Sigmoid colon (tissue), 7 donors: Measurements from ENCODE around the gene DDOST. TPM values are rescaled to one million over a fixed set of nuclear protein-coding genes. Genes with fewer than 3 reads are reported as not detected.

Experiments
- DNase-seq: peaks from one replicate; pipeline ENCODE4 v3.0.0-alpha.2; 2019
- H3K27ac ChIP-seq, 4 donors: fragments of 200-600 bp; sonication (generic); one replicate each; pipeline ENCODE4 v1.5.1; 2016 to 2019; ENCODE audit warnings: mild to moderate bottlenecking in 1 of 4
- H3K27me3 ChIP-seq, 3 donors: fragments of 200-600 bp; sonication (generic); one replicate each; pipeline ENCODE4 v1.5.1; 2019; ENCODE audit warnings: mild to moderate bottlenecking in 1 of 3
- H3K36me3 ChIP-seq, 4 donors: fragments of 200-600 bp; sonication (generic); one replicate each; pipeline ENCODE4 v1.5.1; 2016 to 2019
- H3K4me1 ChIP-seq, 4 donors: fragments of 200-600 bp; sonication (generic); one replicate each; pipeline ENCODE4 v1.5.1; 2017 to 2019
- H3K4me3 ChIP-seq, 4 donors: fragments of 200-600 bp; sonication (generic); one replicate each; pipeline ENCODE4 v1.5.1; 2017 to 2019; ENCODE audit warnings: mild to moderate bottlenecking in 2 of 4, moderate library complexity in 1 of 4
- H3K9me3 ChIP-seq, 4 donors: fragments of 200-600 bp in 3 of 4; sonication (generic) in 3 of 4; one replicate each; pipeline versions ENCODE4 v1.5.1 to v1.6.1; 2013 to 2019
- EP300 ChIP-seq, 4 donors: sonication (generic); formaldehyde crosslinking; IDR thresholded peaks; one replicate each; pipeline ENCODE4 v1.6.1; 2017; ENCODE audit warnings: antibody characterized with exemption in 4 of 4
- POLR2A ChIP-seq, 2 donors: fragments of 450-650 bp; IDR thresholded peaks; one replicate each; pipeline ENCODE4 v1.6.1; 2016; ENCODE audit warnings: antibody characterized with exemption in 2 of 2, mild to moderate bottlenecking in 2 of 2, moderate library complexity in 2 of 2
- POLR2AphosphoS5 ChIP-seq, 4 donors: sonication (generic); formaldehyde crosslinking; IDR thresholded peaks; one replicate each; pipeline ENCODE4 v1.6.1; 2017; ENCODE audit warnings: antibody characterized with exemption in 4 of 4
- WGBS, 2 donors: extraction: QIAGEN DNeasy Blood & Tissue Kit; methylation state at CpG; one replicate each; pipeline ENCODE4 v1.1.7; 2013; 5-methylcytosine and 5-hydroxymethylcytosine counted together
- intact Hi-C: fragments of 100-400 bp; cut with DNase I; formaldehyde crosslinking; loops from one replicate; pipeline ENCODE4 v1.15.1; 2023
- polyA plus RNA-seq, 3 donors: library from polyadenylated mRNA; stranded (reverse); fragments of 200-250 nt; gene quantifications; one replicate each; pipeline ENCODE4 v1.2.3, GENCODE V29; 2013
- total RNA-seq, 4 donors: library from RNA; depleted of rRNA; stranded (reverse); fragments of >200 nt; gene quantifications; one replicate each; pipeline ENCODE4 v1.1.0, GENCODE V29; 2016
- TF ChIP-seq, protein P1 (sequence below), 4 experiments: fragments of 450-650 bp in 3 of 4; fragments of 200-600 bp in 1 of 4; IDR thresholded peaks; one replicate each; pipeline ENCODE4 v1.5.1; 2016 to 2019; ENCODE audit warnings: antibody characterized with exemption in 4 of 4, mild to moderate bottlenecking in 3 of 4, moderate library complexity in 2 of 4
- donor health status: healthy with polysubstance abuse.
- donor health status: Bipolar disorder and iron deficiency.
- donor health status: healthy.

Gene DDOST
- total and polyA plus RNA-seq, 7 donors = 61.3 to 243 (median 88.5) TPM

DNA sequence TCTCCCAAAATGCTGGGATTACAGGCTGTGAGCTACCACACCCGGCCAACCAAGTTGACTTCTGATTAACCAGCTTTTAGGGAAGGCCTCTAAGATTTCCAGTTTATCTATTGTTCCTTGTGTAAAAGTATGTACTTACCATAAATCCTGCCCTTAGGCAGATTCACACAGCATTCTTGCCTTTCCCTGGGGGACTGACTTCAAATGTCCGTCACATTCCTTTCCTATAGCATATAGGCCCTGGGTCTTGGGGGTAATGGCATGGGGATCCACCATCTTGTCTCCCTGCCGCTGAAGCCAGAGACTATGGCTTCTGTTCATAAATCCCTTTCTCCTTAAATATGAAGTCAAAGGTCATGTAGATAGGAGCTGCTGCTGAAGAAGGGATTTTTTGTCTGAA lies 28.8 kb downstream of the DDOST start:
- intact Hi-C loops = loop anchor here (2.0 kb wide), 1 partner anchor 110 kb away; no protein-coding TSS in a partner anchor
- Histone ChIP-seq H3K27me3 (no peaks in the 10 kb centered on the region), H3K27ac (no peak overlapping the region), H3K4me3 (no peak overlapping the region), H3K9me3 (no peaks in the 10 kb centered on the region), H3K4me1 (peaks cover 0 to 28% (median 20%) of the 10 kb centered on the region in 4 donors), H3K36me3 (peaks cover 0 to 6% (median 5%) of the 10 kb centered on the region in 4 donors)
- no peak for DNase-seq
- TF ChIP-seq EP300 (IDR thresholded peaks at IDR 0.05) (no peak), POLR2A (IDR thresholded peaks at IDR 0.05) (no peak), POLR2AphosphoS5 (IDR thresholded peaks at IDR 0.05) (no peak)
- TF ChIP-seq, protein P1, sequence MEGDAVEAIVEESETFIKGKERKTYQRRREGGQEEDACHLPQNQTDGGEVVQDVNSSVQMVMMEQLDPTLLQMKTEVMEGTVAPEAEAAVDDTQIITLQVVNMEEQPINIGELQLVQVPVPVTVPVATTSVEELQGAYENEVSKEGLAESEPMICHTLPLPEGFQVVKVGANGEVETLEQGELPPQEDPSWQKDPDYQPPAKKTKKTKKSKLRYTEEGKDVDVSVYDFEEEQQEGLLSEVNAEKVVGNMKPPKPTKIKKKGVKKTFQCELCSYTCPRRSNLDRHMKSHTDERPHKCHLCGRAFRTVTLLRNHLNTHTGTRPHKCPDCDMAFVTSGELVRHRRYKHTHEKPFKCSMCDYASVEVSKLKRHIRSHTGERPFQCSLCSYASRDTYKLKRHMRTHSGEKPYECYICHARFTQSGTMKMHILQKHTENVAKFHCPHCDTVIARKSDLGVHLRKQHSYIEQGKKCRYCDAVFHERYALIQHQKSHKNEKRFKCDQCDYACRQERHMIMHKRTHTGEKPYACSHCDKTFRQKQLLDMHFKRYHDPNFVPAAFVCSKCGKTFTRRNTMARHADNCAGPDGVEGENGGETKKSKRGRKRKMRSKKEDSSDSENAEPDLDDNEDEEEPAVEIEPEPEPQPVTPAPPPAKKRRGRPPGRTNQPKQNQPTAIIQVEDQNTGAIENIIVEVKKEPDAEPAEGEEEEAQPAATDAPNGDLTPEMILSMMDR (IDR thresholded peaks at IDR 0.05) = no peak
- 86 to 87% methylated on average over 3 of the region's 3 CpGs for WGBS, 2 donors

DNA sequence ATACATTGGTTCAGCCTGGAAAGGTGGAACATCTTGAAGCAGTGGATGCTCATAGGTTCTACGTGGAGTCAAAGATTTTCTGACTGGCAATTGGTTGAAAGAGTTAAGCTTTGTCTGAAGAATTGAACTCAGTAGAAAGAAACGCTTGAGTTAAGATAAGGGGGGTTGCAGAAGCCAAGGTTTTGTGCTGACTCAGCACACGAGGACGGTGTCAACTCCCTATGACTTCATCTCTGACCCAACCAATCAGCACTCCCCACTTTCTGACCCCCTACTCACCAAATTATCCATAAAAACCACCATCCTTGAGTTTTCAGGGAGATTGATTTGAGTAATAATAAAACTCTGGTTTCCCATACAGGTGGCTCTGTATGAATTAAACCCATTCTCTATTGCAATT lies 30.4 kb downstream of the DDOST start:
- TF ChIP-seq EP300 (IDR thresholded peaks at IDR 0.05) (no peak), POLR2A (IDR thresholded peaks at IDR 0.05) (no peak), POLR2AphosphoS5 (IDR thresholded peaks at IDR 0.05) (no peak)
- Histone ChIP-seq H3K27me3 (no peaks in the 10 kb centered on the region), H3K4me3 (no peak overlapping the region), H3K9me3 (no peaks in the 10 kb centered on the region), H3K4me1 (peaks cover 0 to 22% (median 16%) of the 10 kb centered on the region in 4 donors), H3K36me3 (no peaks in the 10 kb centered on the region), H3K27ac (no peak overlapping the region)
- intact Hi-C loops = no loop called here
- no peak for DNase-seq
- 64 to 66% methylated on average over 4 of the region's 4 CpGs for WGBS, 2 donors

DNA sequence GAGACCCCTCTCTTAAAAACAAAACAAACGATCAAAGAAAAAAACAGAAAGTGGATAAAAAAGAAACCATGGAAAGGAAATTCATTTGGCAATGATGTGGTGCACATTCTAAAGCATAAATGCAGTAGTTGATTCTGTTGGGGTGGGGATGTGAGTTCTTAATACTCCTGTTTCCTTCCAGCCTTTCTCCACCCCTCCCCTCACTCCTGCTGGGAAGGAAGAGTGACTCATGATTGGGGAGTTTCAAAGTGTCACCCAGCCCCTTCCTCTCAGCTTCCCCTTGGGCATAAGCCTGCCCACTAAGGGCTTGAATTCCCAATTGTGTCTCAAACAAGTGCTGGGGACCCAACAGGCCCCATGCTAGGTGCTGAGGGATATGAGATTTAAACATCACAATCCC lies 34.6 kb downstream of the DDOST start:
- TF ChIP-seq EP300 (IDR thresholded peaks at IDR 0.05) = no peak
- TF ChIP-seq, protein P1 (IDR thresholded peaks at IDR 0.05) = no peak
- no peak for TF ChIP-seq POLR2A (IDR thresholded peaks at IDR 0.05)
- TF ChIP-seq POLR2AphosphoS5 (IDR thresholded peaks at IDR 0.05) = no peak
- intact Hi-C loops = no loop called here
- Histone ChIP-seq H3K9me3 (no peaks in the 10 kb centered on the region), H3K27me3 (peaks cover 0 to 8% (median 0%) of the 10 kb centered on the region in 3 donors), H3K36me3 (no peaks in the 10 kb centered on the region), H3K4me1 (no peaks in the 10 kb centered on the region), H3K4me3 (no peak overlapping the region), H3K27ac (no peak overlapping the region)
- WGBS, 2 donors = 74 to 78% methylated on average over 1 of the region's 1 CpG
- no peak for DNase-seq

DNA sequence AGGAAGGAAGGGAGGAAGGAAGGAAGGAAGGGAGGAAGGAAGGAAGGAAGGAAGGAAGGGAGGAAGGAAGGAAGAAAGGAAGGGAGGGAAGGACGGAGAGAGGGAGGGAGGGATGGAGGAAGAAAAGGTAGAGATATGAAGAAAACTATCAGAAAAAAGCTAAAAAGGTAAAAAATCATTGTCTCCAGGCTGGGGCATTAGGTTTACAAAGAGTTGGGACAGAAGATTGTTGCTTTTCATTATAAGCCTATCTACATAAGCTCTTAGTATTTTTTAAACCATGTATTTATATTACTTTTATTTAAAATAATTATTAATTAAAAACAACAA lies 35.1 kb downstream of the DDOST start:
- no peak overlapping the region for H3K27ac ChIP-seq
- peaks cover 0 to 8% (median 0%) of the 10 kb centered on the region in 3 donors for H3K27me3 ChIP-seq
- H3K36me3 ChIP-seq = no peaks in the 10 kb centered on the region
- no peak overlapping the region for H3K4me3 ChIP-seq
- intact Hi-C loops = no loop called here
- DNase-seq = no peak
- TF ChIP-seq POLR2A (IDR thresholded peaks at IDR 0.05) (no peak), EP300 (IDR thresholded peaks at IDR 0.05) (no peak), POLR2AphosphoS5 (IDR thresholded peaks at IDR 0.05) (no peak)
- TF ChIP-seq, protein P1 (IDR thresholded peaks at IDR 0.05) = no peak
- H3K4me1 ChIP-seq = no peaks in the 10 kb centered on the region
- WGBS, 2 donors = 77 to 86% methylated on average over 1 of the region's 1 CpG
- no peaks in the 10 kb centered on the region for H3K9me3 ChIP-seq

DNA sequence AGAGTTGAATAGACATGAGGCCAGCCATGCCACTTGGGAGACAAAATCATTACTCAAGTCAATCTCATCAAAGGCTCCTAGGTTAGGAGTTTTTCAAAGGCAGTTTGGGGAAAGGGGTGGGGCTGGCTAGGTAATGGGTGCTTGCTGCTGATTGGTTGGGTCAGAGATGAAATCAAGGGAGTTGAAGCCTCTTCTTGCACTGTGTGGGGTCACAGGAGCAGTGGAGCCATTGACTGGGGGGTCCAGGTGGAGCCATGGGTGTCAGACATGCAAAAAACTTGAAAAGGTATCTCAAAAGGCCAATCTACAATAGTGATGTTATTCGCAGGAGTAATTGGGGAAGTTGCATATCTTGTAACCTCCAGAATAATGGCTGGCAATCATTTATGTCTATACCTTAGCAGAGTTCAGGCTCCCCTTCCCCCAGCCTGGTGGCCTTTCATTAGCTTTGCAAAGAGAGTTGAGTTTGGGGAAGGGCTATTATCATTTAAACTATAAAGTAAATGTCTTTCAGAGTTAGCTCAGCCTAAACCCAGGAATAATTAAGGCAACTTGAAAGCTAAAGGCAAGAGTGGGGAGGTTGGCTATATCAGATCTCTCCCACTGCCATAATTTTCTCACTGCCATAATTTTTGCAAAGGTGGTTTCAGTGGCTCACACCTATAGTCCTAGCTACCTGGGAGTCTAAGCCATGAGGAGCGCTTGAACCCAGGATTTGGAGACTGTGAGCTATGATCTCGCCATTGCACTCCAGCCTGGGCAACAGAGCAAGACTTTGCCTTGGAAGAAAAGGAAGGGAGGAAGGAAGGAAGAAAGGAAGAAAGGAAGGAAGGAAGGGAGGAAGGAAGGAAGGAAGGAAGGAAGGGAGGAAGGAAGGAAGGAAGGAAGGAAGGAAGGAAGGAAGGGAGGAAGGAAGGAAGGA lies 35.7 kb downstream of the DDOST start:
- no peaks in the 10 kb centered on the region for H3K4me1 ChIP-seq
- intact Hi-C loops = no loop called here
- H3K9me3 ChIP-seq = no peaks in the 10 kb centered on the region
- no peak overlapping the region for H3K27ac ChIP-seq
- DNase-seq = no peak
- peaks cover 0 to 8% (median 0%) of the 10 kb centered on the region in 3 donors for H3K27me3 ChIP-seq
- TF ChIP-seq POLR2A (IDR thresholded peaks at IDR 0.05) = no peak
- TF ChIP-seq, protein P1 (IDR thresholded peaks at IDR 0.05) = no peak
- TF ChIP-seq POLR2AphosphoS5 (IDR thresholded peaks at IDR 0.05) = no peak
- no peak for TF ChIP-seq EP300 (IDR thresholded peaks at IDR 0.05)
- WGBS, 2 donors = 79 to 94% methylated on average over 3 of the region's 3 CpGs
- H3K36me3 ChIP-seq = no peaks in the 10 kb centered on the region
- H3K4me3 ChIP-seq = no peak overlapping the region
